SK-N-MC (cell line): ENCODE results near the gene EOMES.

Source experiments
- EZH2 ChIP-seq: fragments of 200-600 bp; sonication (generic); IDR thresholded peaks from one replicate; pipeline ENCODE4 v1.6.1; 2017; ENCODE audit warnings: antibody characterized with exemption
- FOXP2 ChIP-seq: optimal IDR thresholded peaks from 2 replicates; pipeline ENCODE3; 2011; ENCODE audit warnings: mild to moderate bottlenecking, moderate library complexity; ENCODE audit not compliant: insufficient read depth; ENCODE audit errors: extremely low read length, control extremely low read depth

DNA sequence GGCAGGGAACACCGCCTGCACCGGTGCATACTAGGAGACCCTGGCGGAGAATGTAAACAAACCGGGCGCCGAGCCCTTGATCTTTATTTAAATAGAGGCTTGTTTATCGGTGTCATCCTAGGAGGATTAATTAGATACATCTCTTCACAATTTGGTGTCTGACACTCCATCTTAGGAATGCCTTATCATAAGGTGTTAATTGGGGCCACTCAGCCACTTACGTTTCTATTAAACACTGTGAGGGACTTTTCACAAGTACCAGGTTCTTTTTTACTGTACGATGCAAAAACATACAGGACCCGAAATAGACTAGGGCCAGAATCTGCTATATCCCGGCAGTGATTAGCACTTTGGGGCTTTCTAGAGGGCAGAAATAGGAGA, 8.0 kb downstream of the EOMES start:
- TF ChIP-seq EZH2, result no peak
- no peak for TF ChIP-seq FOXP2
